Measurements from ENCODE around the gene ATXN10. TPM values are rescaled to one million over a fixed set of nuclear protein-coding genes. Genes with fewer than 3 reads are reported as not detected.

The ATXN10 gene
- total RNA-seq, 4 donors from 2014 or later: 83.5 to 127 (median 96.6) TPM

GRCh38 chr22:45865561-45866125, 194.0 kb downstream of the ATXN10 start:
- TF ChIP-seq CTCF (IDR thresholded peaks at IDR 0.05; ENCODE audit: low read depth): no peak

DNA sequence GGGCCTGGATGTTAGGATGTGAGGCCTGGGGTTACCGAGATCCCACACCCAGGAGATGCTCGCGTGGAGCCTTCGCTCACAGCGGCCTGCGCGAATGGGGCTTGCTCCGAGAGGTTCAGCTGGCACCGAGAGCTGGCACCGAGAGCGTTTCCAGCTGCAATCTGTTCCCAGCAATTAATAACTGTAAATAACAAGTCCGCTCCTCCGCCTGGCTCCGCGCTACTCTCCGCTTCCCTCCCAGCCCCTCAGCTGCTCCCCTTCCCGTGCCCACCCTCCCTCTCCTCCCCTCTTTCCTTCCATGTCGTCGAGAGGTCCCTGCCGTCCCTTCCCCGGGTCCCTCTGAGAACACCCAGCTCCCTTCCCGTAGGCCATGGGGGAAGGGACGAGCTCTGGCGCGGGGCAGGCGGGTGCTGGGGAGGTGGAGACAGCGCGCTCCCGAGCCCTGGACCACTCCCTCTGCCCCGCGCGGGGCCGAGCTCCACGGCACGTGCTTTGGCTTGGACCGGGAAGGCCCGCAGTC, 194.6 kb downstream of the ATXN10 start:
- no peak for TF ChIP-seq CTCF (IDR thresholded peaks at IDR 0.05; ENCODE audit: low read depth)

DNA sequence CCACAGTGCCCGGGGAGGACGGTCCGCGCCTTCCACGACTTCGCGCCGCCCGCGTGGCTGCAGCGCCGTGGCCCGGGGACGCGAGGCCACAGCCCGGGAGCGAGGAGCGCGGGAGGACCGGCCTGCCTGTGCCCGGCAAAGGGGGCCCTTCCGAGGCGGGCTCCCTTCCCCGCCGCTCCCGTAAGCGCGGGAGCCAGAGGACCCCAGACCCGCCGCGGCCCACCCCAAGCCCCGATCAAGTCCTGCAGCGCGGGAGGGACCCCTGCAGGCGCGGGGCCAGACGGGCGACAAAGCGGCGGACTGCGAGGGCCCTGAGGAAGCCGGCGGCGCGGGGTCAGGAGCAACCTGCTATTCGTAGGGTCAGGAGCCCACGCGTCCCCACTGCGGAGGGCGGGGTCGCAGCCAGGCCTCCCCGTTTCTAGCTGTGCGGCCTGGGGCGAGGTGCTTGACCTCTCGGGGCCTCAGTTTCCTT, 195.0 kb downstream of the ATXN10 start:
- TF ChIP-seq CTCF (IDR thresholded peaks at IDR 0.05; ENCODE audit: low read depth): no peak

DNA sequence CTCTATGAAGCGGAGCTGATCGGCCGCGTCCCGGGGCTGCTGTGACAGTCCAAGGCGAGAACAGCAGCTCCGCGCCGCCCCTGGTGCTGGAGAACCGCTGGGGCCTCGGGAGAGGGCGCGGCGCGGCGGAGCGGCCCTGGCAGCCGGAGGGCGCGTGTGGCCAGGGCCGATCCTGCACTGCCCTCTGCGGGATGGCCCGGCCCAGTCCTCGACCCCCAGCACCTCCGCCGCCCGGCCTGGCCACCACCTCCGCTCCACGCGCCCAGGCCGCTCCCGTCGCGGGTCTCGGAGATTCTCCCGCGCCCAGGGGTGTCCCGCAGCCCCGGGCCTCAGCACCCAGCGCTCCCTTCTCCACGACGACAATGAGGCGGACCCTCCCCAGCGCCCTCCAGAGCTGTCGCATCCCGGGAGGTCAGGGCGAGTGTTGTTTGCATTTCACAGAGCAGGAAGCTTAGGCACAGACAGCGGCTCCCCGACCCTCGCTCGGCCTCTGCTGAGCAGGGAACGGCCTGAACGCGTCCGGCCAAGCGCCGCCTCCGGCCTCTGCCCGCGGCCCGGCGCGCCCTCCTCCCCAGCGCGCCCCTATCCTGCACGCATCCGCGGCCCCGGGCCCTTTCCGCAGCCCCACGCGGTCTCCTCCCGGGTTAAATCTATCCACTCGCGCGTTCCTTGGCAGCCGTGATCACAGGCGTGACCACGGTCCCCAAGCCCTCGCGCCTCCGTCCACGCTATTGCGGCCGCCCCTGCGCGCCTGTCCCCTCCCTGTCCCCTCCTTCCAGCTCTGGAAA, 195.7 kb downstream of the ATXN10 start:
- no peak for TF ChIP-seq CTCF (IDR thresholded peaks at IDR 0.05; ENCODE audit: low read depth)

- no peak for TF ChIP-seq CTCF (IDR thresholded peaks at IDR 0.05; ENCODE audit: low read depth)
Observed at GRCh38 chr22:45867906-45868555, 196.4 kb downstream of the ATXN10 start.

GRCh38 chr22:45868571-45869339, 197.1 kb downstream of the ATXN10 start:
- TF ChIP-seq CTCF (IDR thresholded peaks at IDR 0.05; ENCODE audit: low read depth): no peak

Data from subcutaneous adipose tissue (tissue), 4 donors.